Stomach (tissue), 4 donors: Measurements from ENCODE around the gene ALPK1.
"Not testable (repeated sequence)": the region's sequence is repeated elsewhere in the genome, so short reads cannot be mapped to it uniquely, and the experiment has no call there.

Experiments
- EP300 ChIP-seq: sonication (generic); formaldehyde crosslinking; IDR thresholded peaks from one replicate; pipeline ENCODE4 v1.6.1; 2017; ENCODE audit warnings: antibody characterized with exemption
- TF ChIP-seq, protein P1 (sequence below), 7 experiments: fragments of 450-650 bp in 4 of 7; fragments of 200-600 bp in 3 of 7; sonication (generic) in 3 of 7; IDR thresholded peaks; one replicate each; pipeline ENCODE4 v1.5.1; 2016 to 2019; ENCODE audit warnings: antibody characterized with exemption in 7 of 7, control low read depth in 2 of 7, mild to moderate bottlenecking in 1 of 7

DNA sequence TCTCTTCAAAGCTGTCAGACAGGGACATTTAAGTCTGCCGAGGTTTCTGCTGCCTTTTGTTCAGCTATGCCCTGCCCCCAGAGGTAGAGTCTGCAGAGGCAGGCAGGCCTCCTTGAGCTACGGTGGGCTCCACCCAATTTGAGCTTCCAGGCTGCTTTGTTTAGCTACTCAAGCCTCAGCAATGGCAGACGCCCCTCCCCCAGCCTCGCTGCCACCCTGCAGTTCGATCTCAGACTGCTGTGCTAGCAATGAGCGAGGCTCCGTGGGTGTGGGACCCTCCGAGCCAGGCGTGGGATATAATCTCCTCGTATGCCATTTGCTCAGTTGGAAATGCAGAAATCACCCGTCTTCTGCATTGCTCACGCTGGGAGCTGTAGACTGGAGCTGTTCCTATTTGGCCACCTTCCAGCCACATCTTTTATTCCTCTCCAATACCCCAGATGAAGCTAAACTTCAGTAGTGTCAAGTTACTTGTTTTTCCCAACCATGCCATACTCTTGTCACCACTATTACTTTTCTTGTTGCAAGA lies 12.2 kb downstream of the ALPK1 start:
- TF ChIP-seq, protein P1, sequence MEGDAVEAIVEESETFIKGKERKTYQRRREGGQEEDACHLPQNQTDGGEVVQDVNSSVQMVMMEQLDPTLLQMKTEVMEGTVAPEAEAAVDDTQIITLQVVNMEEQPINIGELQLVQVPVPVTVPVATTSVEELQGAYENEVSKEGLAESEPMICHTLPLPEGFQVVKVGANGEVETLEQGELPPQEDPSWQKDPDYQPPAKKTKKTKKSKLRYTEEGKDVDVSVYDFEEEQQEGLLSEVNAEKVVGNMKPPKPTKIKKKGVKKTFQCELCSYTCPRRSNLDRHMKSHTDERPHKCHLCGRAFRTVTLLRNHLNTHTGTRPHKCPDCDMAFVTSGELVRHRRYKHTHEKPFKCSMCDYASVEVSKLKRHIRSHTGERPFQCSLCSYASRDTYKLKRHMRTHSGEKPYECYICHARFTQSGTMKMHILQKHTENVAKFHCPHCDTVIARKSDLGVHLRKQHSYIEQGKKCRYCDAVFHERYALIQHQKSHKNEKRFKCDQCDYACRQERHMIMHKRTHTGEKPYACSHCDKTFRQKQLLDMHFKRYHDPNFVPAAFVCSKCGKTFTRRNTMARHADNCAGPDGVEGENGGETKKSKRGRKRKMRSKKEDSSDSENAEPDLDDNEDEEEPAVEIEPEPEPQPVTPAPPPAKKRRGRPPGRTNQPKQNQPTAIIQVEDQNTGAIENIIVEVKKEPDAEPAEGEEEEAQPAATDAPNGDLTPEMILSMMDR (IDR thresholded peaks at IDR 0.05) = not testable (repeated sequence)
- TF ChIP-seq EP300 = not testable (repeated sequence)
